Activated naive CD4-positive, alpha-beta T cell treated with anti-CD3 and anti-CD28 coated beads, Interleukin-2, amount 10 ng/mL, durations not matched to agents 7 days and 5 days (primary cell): ENCODE data around the gene RAB27B.

ENCODE experiments used
- CTCF ChIA-PET: fragments of 350-600 bp; sonication (Branson Sonifier 250); formaldehyde crosslinking; loops from one replicate; lab custom pipeline; 2021; ENCODE audit warnings: antibody characterized with exemption; lab: Charles Lee
- DNase-seq: peaks from one replicate; pipeline ENCODE4 v3.0.0-alpha.2; 2020
- H3K27ac Mint-ChIP-seq: one replicate; pipeline ENCODE4 v1.8.0; 2021; ENCODE audit warnings: mild to moderate bottlenecking, moderate library complexity, mixed read lengths
- H3K27me3 Mint-ChIP-seq: one replicate; pipeline ENCODE4 v1.8.0; 2021; ENCODE audit warnings: mild to moderate bottlenecking, mixed read lengths
- H3K36me3 Mint-ChIP-seq: one replicate; pipeline ENCODE4 v1.8.0; 2021; ENCODE audit warnings: mixed read lengths
- H3K4me1 Mint-ChIP-seq: one replicate; pipeline ENCODE4 v1.8.0; 2021; ENCODE audit warnings: mixed read lengths
- H3K4me3 Mint-ChIP-seq: one replicate; pipeline ENCODE4 v1.8.0; 2021; ENCODE audit warnings: mild to moderate bottlenecking, moderate library complexity, mixed read lengths
- H3K9me3 Mint-ChIP-seq: one replicate; pipeline ENCODE4 v1.8.0; 2021; ENCODE audit warnings: mixed read lengths

Gene RAB27B

GRCh38 chr18:54888378-54888777, 60.1 kb downstream of the RAB27B start:
- H3K27me3 Mint-ChIP-seq = no peaks in the 10 kb centered on the region
- H3K27ac Mint-ChIP-seq = no peak overlapping the region
- no peak for DNase-seq
- no peak overlapping the region for H3K4me3 Mint-ChIP-seq
- H3K36me3 Mint-ChIP-seq = no peaks in the 10 kb centered on the region
- CTCF ChIA-PET = no interaction called here
- no peaks in the 10 kb centered on the region for H3K4me1 Mint-ChIP-seq
- H3K9me3 Mint-ChIP-seq = no peaks in the 10 kb centered on the region

- Mint-ChIP-seq H3K4me3 (no peak overlapping the region), H3K9me3 (no peaks in the 10 kb centered on the region), H3K27me3 (no peaks in the 10 kb centered on the region), H3K4me1 (no peaks in the 10 kb centered on the region), H3K36me3 (no peaks in the 10 kb centered on the region), H3K27ac (no peak overlapping the region)
- CTCF ChIA-PET = no interaction called here
- no peak for DNase-seq
These were observed 60.7 kb downstream of the RAB27B start for GRCh38 chr18:54888933-54889332.

- Mint-ChIP-seq H3K4me1 (no peaks in the 10 kb centered on the region), H3K9me3 (no peaks in the 10 kb centered on the region), H3K27ac (peak overlapping the region; percentile 42), H3K36me3 (no peaks in the 10 kb centered on the region), H3K27me3 (peaks cover 4% of the 10 kb centered on the region), H3K4me3 (no peak overlapping the region)
- DNase-seq = no peak
- CTCF ChIA-PET = no interaction called here
These were observed 71.2 kb downstream of the RAB27B start for GRCh38 chr18:54899500-54899899.

GRCh38 chr18:54900290-54900689, 72.0 kb downstream of the RAB27B start:
- Mint-ChIP-seq H3K36me3 (no peaks in the 10 kb centered on the region), H3K4me3 (no peak overlapping the region), H3K4me1 (no peaks in the 10 kb centered on the region), H3K9me3 (no peaks in the 10 kb centered on the region), H3K27me3 (peaks cover 4% of the 10 kb centered on the region), H3K27ac (no peak overlapping the region)
- DNase-seq = no peak
- CTCF ChIA-PET = no interaction called here

GRCh38 chr18:54904581-54904980, 76.3 kb downstream of the RAB27B start:
- CTCF ChIA-PET = no interaction called here
- DNase-seq = no peak
- Mint-ChIP-seq H3K27ac (no peak overlapping the region), H3K9me3 (no peaks in the 10 kb centered on the region), H3K4me3 (no peak overlapping the region), H3K27me3 (peaks cover 6% of the 10 kb centered on the region), H3K36me3 (no peaks in the 10 kb centered on the region), H3K4me1 (no peaks in the 10 kb centered on the region)

GRCh38 chr18:54905629-54906028, 77.4 kb downstream of the RAB27B start:
- no peak for DNase-seq
- Mint-ChIP-seq H3K4me1 (no peaks in the 10 kb centered on the region), H3K9me3 (no peaks in the 10 kb centered on the region), H3K4me3 (no peak overlapping the region), H3K36me3 (no peaks in the 10 kb centered on the region), H3K27ac (no peak overlapping the region), H3K27me3 (peaks cover 5% of the 10 kb centered on the region)
- CTCF ChIA-PET = no interaction called here

GRCh38 chr18:54906331-54907185, 78.3 kb downstream of the RAB27B start:
- CTCF ChIA-PET = no interaction called here
- no peak for DNase-seq
- Mint-ChIP-seq H3K4me3 (no peak overlapping the region), H3K36me3 (no peaks in the 10 kb centered on the region), H3K27ac (no peak overlapping the region), H3K4me1 (no peaks in the 10 kb centered on the region), H3K9me3 (no peaks in the 10 kb centered on the region), H3K27me3 (peaks cover 5% of the 10 kb centered on the region)

DNA sequence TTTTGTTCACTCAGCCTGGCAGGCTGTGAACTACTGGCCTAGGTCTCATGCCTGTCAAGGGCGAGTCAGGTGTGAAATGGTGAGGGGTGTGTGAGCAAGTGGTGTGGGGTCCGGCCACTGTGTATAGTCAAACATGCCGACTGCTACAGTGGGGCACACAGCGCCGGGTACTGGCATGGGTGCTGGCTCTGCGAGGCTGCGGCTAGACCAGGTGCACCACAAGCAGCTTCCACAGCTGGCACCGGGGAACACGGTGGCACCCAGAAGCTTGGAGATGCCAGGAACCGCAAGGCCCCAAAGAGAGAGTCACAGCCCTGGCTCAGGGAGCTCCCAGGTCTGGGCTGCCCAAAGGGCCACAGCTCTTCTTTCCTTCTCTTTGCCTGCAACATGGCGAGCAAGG, 81.3 kb downstream of the RAB27B start:
- CTCF ChIA-PET = no interaction called here
- no peaks in the 10 kb centered on the region for H3K36me3 Mint-ChIP-seq
- DNase-seq = no peak
- H3K9me3 Mint-ChIP-seq = no peaks in the 10 kb centered on the region
- no peak overlapping the region for H3K4me3 Mint-ChIP-seq
- no peak overlapping the region for H3K27ac Mint-ChIP-seq
- H3K27me3 Mint-ChIP-seq = peaks cover 5% of the 10 kb centered on the region
- no peaks in the 10 kb centered on the region for H3K4me1 Mint-ChIP-seq

- no peaks in the 10 kb centered on the region for H3K4me1 Mint-ChIP-seq
- CTCF ChIA-PET = no interaction called here
- peaks cover 5% of the 10 kb centered on the region for H3K27me3 Mint-ChIP-seq
- DNase-seq = no peak
- H3K4me3 Mint-ChIP-seq = no peak overlapping the region
- no peak overlapping the region for H3K27ac Mint-ChIP-seq
- no peaks in the 10 kb centered on the region for H3K9me3 Mint-ChIP-seq
- no peaks in the 10 kb centered on the region for H3K36me3 Mint-ChIP-seq
These were observed 82.1 kb downstream of the RAB27B start for GRCh38 chr18:54910161-54910919.

- no peak for DNase-seq
- Mint-ChIP-seq H3K27me3 (peaks cover 2% of the 10 kb centered on the region), H3K36me3 (no peaks in the 10 kb centered on the region), H3K9me3 (no peaks in the 10 kb centered on the region), H3K4me3 (no peak overlapping the region), H3K4me1 (no peaks in the 10 kb centered on the region), H3K27ac (no peak overlapping the region)
- CTCF ChIA-PET = no interaction called here
These were observed 83.3 kb downstream of the RAB27B start for GRCh38 chr18:54911551-54911950.

DNA sequence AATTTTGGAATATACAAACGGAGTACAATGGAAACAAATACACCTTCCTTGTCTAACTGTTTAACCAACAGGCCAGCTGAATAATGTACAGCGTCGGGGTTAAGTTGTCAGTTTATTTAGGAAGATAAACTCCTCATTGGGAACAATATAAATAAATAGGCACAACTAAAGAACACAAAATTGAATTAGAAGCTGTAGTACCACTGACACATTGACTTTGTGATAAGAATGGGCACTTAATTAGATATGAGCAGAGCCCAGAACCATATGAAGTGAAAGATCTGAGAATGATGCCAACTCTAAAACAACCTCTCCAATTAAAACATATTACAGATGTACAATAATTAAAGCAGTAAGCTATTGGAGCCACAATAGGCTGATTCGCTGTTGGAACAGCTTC, 86.5 kb downstream of the RAB27B start:
- no peaks in the 10 kb centered on the region for H3K4me1 Mint-ChIP-seq
- H3K9me3 Mint-ChIP-seq = no peaks in the 10 kb centered on the region
- no peak for DNase-seq
- no peak overlapping the region for H3K27ac Mint-ChIP-seq
- H3K4me3 Mint-ChIP-seq = no peak overlapping the region
- CTCF ChIA-PET = no interaction called here
- no peaks in the 10 kb centered on the region for H3K36me3 Mint-ChIP-seq
- H3K27me3 Mint-ChIP-seq = no peaks in the 10 kb centered on the region

- no peak overlapping the region for H3K4me3 Mint-ChIP-seq
- CTCF ChIA-PET = interaction anchor here (0.6 kb wide), 1 partner anchor 273 kb away, joined by 3 read pairs; no protein-coding TSS in a partner anchor
- DNase-seq = no peak
- H3K27me3 Mint-ChIP-seq = no peaks in the 10 kb centered on the region
- no peaks in the 10 kb centered on the region for H3K36me3 Mint-ChIP-seq
- no peaks in the 10 kb centered on the region for H3K4me1 Mint-ChIP-seq
- H3K27ac Mint-ChIP-seq = no peak overlapping the region
- H3K9me3 Mint-ChIP-seq = no peaks in the 10 kb centered on the region
These were observed 88.2 kb downstream of the RAB27B start for GRCh38 chr18:54916507-54916906.

- H3K27me3 Mint-ChIP-seq = no peaks in the 10 kb centered on the region
- no peak for DNase-seq
- CTCF ChIA-PET = no interaction called here
- H3K4me3 Mint-ChIP-seq = no peak overlapping the region
- H3K36me3 Mint-ChIP-seq = no peaks in the 10 kb centered on the region
- no peaks in the 10 kb centered on the region for H3K4me1 Mint-ChIP-seq
- H3K27ac Mint-ChIP-seq = no peak overlapping the region
- H3K9me3 Mint-ChIP-seq = no peaks in the 10 kb centered on the region
These were observed 89.8 kb downstream of the RAB27B start for GRCh38 chr18:54918060-54918459.

GRCh38 chr18:54919412-54919811, 91.1 kb downstream of the RAB27B start:
- no peaks in the 10 kb centered on the region for H3K9me3 Mint-ChIP-seq
- DNase-seq = no peak
- no peak overlapping the region for H3K27ac Mint-ChIP-seq
- no peaks in the 10 kb centered on the region for H3K4me1 Mint-ChIP-seq
- no peak overlapping the region for H3K4me3 Mint-ChIP-seq
- H3K27me3 Mint-ChIP-seq = no peaks in the 10 kb centered on the region
- H3K36me3 Mint-ChIP-seq = no peaks in the 10 kb centered on the region
- CTCF ChIA-PET = no interaction called here
